ENCODE results near the gene PDIA4.
"Not testable (repeated sequence)": the region's sequence is repeated elsewhere in the genome, so short reads cannot be mapped to it uniquely, and the experiment has no call there.

The PDIA4 gene

GRCh38 chr7:149036676-149037075, 8.4 kb upstream of the PDIA4 start:
- DNase-seq (ENCODE audit: low read depth) = no peak

DNA sequence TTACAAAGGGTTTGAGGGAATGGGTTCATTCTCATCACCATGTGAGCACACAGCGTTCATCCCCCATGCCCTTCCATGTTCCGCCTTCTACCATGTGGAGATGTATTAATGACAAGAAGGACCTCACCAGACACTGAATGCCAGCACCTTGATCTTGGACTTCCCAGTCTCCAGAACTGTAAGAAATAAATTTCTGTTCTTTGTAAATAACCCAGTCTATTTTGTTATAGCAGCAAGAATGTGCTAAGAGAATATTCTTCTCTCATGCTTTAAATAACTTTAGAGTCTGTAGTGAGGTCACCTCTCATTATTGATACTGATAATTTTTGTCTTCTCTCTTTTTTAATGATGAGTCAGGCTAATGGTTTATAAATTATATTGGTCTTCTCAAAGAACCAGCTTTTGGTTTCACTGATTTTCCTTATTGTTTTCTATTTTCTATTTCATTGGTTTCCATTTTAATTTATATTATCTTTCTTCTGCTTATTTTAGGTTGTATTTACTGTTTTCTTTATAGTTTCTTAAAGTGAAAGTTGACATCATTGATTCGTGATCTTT, 3.1 kb upstream of the PDIA4 start:
- DNase-seq (ENCODE audit: low read depth) = no peak

GRCh38 chr7:149030439-149030838, 2.1 kb upstream of the PDIA4 start:
- DNase-seq (ENCODE audit: low read depth) = not testable (repeated sequence)

- no peak for DNase-seq (ENCODE audit: low read depth)
Measured at GRCh38 chr7:149027611-149028345, 527 bp downstream of the PDIA4 start.

DNA sequence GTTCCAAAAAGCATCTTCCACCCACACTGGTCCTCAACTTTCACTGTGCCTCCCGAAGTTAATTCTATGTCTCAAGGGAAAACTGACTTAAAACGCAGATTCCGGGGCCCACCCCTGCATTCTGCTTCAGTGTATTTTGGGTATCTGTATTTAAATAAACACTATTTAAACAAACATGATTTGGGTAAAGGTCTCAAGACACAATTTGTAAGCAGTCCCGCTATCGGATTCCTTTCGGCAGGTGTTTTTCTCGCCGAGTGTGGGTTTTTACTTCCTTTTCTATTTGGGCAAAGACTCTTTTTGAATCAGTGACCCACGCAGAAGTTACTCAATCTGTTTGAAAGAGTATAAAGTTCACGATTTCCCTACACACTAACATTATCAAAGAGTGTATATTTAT, 1.2 kb downstream of the PDIA4 start:
- no peak for DNase-seq (ENCODE audit: low read depth)

DNA sequence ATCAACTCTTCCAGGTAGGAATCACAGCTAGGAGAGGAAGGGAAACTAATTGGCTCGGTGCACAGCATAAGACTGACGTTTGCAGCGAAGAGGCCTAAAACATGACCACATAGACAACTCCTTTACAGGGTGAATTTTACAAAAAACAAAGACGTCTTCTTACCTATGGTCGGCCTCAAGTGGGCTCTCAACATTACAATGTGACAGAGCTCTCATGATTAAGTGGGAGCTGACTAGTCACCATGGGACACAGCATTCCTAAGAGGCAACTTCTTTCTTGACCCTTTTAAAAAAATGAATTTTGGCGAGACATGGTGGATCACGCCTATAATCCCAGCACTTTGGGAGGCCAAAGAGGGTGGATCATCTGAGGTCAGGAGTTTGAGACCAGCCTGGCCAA, 4.6 kb downstream of the PDIA4 start:
- DNase-seq (ENCODE audit: low read depth) = no peak

DNA sequence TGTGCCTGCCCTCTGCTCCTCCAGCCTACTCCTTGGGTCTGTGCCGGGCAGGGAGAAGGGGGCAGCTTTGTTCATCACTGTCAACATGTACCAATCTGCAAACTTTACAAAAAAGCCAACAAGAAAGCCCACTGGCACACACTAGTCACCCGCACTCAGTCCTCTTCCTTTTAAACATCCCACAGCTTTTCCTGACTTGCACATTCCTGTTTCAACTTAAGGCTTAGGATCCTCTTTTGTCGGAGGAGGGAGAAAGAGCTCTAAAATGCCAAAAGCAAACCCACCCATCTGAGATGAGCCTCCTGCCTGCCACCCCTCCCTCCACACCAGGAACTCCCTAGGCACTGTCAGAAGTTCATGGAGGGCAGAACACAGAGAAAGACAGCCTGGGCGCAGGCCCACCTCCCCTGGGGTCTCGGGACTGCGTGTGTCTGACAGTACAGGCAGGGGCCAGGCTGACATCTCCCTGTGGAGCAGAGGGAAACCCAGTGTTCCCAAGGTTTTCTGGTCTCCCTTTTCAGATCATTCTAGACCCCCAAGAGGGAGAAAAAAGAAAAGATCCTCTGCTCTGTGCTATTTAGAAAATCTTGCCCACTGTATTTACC, 5.4 kb downstream of the PDIA4 start:
- no peak for DNase-seq (ENCODE audit: low read depth)

- DNase-seq (ENCODE audit: low read depth) = no peak
Measured at GRCh38 chr7:149021725-149022062, 6.6 kb downstream of the PDIA4 start.

GRCh38 chr7:149020483-149020882, 7.8 kb downstream of the PDIA4 start:
- DNase-seq (ENCODE audit: low read depth) = no peak

DNA sequence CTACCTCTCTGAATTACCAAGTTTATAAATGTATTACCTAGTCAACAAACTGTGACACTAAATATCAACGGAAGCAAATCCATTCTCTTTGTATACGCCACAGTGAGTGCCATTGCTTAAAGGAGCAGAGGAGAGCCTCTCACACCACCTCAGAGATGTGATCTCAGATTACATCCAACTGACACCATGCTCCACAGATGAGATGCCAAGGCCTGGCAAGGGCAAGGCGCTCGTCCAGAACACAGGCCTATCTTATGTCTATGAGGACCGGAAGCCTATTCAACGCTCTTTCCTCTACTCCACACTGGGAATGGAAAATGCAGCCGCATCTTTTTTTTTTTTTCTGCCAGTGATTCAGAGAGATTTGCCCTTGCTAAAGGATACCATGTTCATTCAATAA, 11.4 kb downstream of the PDIA4 start:
- DNase-seq (ENCODE audit: low read depth) = no peak

DNA sequence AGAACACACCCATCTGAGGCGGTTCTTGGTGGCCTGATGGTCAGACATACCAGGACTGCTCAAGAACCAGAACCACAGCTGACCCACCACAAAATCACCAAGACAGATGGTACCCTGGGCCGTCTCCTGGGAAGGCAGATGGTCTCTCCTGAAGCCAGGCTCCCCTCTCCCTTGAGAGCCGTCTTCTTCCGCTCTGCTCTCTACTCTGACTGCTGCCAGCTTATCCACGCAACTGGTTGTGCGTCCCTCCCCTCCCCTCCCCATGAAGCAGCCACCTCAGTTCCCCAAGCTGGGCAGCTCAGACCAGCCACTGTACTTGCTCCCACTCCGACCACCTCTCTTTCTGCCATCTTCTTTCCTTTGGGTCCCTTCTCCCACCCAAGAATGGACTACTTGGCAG, 14.0 kb downstream of the PDIA4 start:
- DNase-seq (ENCODE audit: low read depth) = no peak

DNA sequence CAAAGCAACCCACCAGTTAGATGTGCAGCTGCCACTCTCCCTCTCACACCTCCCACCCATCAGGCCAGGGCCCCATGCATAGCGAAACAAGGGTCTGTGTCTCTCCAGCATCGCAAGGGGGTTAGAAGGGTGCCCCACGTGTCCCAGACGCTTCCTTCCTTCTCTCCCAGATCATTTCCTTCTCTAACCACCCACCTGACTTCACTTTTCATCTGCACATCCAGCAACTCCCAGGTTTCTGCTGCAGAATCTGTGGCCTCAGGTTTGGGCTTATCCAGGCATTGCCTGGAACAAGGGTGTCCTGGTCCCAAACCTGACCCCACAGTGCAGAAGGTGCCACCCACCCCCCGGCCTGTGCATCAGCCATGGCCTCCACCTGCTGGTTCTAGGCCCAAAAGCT, 14.4 kb downstream of the PDIA4 start:
- DNase-seq (ENCODE audit: low read depth) = no peak

DNA sequence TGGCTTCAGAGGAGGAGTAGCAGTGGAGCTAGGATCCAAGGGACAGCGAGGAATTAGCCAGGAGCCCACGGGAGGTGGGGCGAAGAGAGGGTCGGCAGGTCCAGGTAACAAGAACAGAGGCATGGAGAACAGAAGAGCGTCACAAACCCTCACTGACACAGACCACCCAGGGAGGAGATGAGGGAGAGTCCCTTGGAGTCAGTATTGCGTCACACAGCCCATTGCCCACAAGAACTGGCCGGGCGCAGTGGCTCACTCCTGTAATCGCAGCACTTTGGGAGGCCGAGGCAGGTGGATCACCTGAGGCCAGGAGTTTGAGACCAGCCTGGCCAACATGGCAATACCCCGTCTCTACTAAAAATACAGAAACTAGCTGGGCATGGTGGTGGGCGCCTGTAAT, 15.6 kb downstream of the PDIA4 start:
- DNase-seq (ENCODE audit: low read depth) = not testable (repeated sequence)

DNA sequence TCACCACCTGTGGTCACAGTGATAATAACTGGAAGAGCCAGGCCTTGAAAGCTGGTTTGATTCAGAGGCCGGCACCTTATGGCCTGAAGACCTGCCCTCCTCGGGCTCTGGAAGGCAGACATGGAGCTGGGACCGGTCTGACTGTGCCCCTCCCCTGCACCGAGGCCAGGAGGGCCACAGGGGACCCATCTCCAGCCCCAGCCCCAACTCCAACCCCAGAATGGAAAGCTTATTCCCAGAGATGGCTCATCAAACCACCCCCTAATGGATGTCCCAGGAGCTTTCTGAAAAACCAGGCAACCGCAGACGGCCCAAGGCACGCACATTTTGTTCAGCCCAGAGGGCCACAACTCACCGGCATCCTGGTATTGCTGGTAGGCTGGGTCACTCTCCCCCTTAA, 16.8 kb downstream of the PDIA4 start:
- no peak for DNase-seq (ENCODE audit: low read depth)

- no peak for DNase-seq (ENCODE audit: low read depth)
Measured at GRCh38 chr7:149010451-149010850, 17.9 kb downstream of the PDIA4 start.

DNA sequence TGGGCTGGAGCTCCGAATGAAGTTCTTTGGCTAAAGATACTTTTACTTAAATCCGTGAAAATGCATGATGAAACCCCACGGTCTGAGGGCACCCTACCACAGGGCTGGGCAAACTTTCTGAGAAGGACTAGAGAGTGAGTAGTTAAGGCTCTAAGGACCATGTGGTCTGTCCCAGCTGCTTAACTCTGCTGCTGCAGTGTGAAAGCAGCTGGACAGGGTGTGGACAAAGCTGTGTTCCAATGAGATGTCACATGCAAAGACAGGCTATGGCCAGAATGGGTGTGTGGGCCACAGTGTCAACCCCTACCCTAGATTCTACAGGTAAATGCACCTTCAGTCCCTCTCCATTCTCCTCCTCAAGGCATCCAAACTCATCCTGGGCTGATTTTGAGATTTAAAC, 18.8 kb downstream of the PDIA4 start:
- DNase-seq (ENCODE audit: low read depth) = no peak

DNA sequence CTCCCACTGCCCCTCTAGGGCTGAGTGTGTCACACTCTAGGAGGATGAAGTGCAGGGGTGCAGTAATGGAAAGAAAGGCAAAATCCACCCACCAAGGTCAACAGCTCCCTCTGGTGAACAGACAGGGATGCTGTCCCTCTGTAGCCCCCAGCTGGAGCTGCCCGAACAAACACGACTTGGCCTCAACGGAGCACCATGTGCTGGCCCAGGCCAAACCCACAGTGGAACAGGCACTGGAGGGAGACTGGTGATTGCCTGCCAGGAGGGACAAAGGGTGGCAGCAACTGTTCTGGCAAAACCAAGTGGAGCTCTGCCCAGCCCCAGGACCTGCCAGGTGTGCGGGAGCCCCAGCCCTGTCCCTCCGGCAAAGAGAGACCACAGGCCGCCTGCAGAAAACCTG, 20.7 kb downstream of the PDIA4 start:
- DNase-seq (ENCODE audit: low read depth) = no peak

DNA sequence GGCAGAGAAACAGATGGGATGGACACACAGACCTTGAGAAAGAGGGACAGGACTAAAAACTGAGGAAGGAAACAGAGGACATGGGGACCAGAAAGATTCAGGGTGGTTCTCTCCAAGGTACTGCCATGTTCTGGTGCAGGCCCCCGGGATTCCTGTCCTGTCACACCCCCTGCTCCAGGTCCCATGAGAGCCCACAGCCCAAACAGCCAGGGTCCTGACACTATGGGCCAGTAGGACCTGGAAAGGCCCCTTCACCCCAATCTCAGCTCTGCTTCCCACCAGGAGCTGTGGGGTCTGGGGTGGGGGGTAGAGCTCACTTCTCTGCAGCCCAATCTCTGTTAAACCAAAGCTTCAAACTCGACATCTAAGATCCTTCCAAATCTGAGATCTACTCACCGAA, 21.2 kb downstream of the PDIA4 start:
- DNase-seq (ENCODE audit: low read depth) = no peak

- no peak for DNase-seq (ENCODE audit: low read depth)
Measured at GRCh38 chr7:149006345-149006725, 22.0 kb downstream of the PDIA4 start.

- DNase-seq (ENCODE audit: low read depth) = peak; percentile 65
Measured at GRCh38 chr7:149005427-149006344, 22.6 kb downstream of the PDIA4 start.

DNA sequence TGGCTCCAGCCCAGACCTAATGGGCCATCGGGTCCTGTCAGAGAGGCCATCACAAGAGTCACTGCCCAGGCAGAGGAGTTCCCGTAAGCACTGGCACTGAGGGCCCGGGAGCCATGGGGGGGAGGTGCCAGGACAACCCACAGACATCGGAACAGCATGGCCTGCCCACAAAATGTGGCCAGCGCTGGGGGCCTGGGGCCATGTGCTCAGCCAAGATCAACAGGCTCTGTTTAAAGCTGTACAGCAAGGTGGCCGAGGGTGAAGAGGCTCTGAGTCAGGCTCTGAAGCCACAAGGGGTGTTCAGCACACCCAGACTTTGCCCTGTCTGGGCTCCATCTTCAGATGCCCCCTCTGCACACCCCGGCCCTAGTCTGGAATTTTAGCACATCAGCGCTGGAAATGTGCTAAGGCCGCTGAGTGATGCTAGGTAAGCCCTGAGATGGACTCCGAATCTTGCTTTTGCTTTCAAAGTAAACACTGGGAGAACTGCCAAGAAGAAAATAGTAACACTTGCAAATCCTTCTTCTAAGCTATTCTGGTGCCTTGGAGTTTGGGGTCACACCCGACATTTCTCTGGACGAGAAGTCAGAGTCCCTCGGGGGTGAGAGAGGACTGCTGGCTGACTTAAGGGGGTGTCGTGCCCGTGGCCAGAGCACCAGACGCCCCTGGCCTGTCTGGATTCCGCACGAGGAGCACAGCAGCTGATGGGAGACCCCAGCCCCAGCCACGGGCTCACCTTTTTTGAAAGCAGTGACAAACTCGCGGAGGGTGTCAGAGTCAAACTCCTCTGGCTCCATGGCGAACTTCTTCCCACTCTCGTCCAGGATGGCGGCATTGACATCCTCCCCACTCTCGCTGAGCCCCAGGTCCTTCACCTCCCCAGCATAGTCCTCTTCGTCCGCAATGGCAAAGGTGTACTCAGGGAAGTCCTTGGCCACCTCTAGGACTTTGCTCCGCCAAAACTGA, 23.6 kb downstream of the PDIA4 start:
- no peak for DNase-seq (ENCODE audit: low read depth)
